ENCODE data around the gene SLC28A3.
"Not testable (repeated sequence)": the region's sequence is repeated elsewhere in the genome, so short reads cannot be mapped to it uniquely, and the experiment has no call there.

Gene SLC28A3

GRCh38 chr9:84340535-84340934, at the start of gene SLC28A3:
SLC28A3 (minus strand) TSS chr9:84340758; CDS start chr9:84340633, 125 bp downstream.
- in situ Hi-C loops (cut with HindIII; ENCODE audit: low sequenced_read_pairs), result no loop called here
- no peak for TF ChIP-seq CTCF (IDR thresholded peaks at IDR 0.05; ENCODE audit: low read depth, low read length)
- H3K4me3 ChIP-seq (ENCODE audit: low read depth, low read length), result no peak within 1 kb of the TSS

GRCh38 chr9:84390254-84390653, 49.7 kb upstream of the SLC28A3 start:
- H3K4me3 ChIP-seq (ENCODE audit: low read depth, low read length); in situ Hi-C loops (cut with HindIII; ENCODE audit: low sequenced_read_pairs); DNase-seq (ENCODE audit: low read depth, low spot score): not testable (repeated sequence)

More at GRCh38 chr9:84340535-84340934, at the start of gene SLC28A3:
- DNase-seq (ENCODE audit: low read depth, low spot score), result no peak

DNA sequence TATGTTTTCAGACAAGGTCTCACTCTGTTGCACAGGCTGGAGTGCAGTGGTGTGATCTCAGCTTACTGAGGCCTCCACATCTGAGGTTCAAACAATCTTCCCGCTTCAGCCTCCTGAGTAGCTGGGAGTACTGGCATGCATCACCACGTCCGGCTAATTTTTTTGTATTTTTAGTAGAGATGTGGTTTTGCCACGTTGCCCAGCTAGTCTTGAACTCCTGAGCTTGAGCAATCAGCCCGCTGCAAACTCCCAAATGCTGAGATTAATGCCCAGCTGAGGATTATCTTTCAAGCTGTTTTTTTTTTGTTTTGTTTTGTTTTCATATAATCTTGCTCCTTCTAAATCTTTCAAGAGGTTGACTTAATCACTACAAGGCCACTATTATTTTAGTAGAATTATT, 47.3 kb upstream of the SLC28A3 start:
- DNase-seq (ENCODE audit: low read depth, low spot score), result no peak
- no peak for TF ChIP-seq CTCF (IDR thresholded peaks at IDR 0.05; ENCODE audit: low read depth, low read length)
- in situ Hi-C loops (cut with HindIII; ENCODE audit: low sequenced_read_pairs), result no loop called here
- no peak overlapping the region for H3K4me3 ChIP-seq (ENCODE audit: low read depth, low read length)

GRCh38 chr9:84386753-84387152, 46.2 kb upstream of the SLC28A3 start:
- in situ Hi-C loops (cut with HindIII; ENCODE audit: low sequenced_read_pairs), result no loop called here
- H3K4me3 ChIP-seq (ENCODE audit: low read depth, low read length), result no peak overlapping the region
- no peak for TF ChIP-seq CTCF (IDR thresholded peaks at IDR 0.05; ENCODE audit: low read depth, low read length)
- DNase-seq (ENCODE audit: low read depth, low spot score), result no peak

- DNase-seq (ENCODE audit: low read depth, low spot score), result no peak
- no peak overlapping the region for H3K4me3 ChIP-seq (ENCODE audit: low read depth, low read length)
- TF ChIP-seq CTCF (IDR thresholded peaks at IDR 0.05; ENCODE audit: low read depth, low read length), result no peak
- in situ Hi-C loops (cut with HindIII; ENCODE audit: low sequenced_read_pairs), result no loop called here
Measured at GRCh38 chr9:84385386-84386040, 45.0 kb upstream of the SLC28A3 start.

DNA sequence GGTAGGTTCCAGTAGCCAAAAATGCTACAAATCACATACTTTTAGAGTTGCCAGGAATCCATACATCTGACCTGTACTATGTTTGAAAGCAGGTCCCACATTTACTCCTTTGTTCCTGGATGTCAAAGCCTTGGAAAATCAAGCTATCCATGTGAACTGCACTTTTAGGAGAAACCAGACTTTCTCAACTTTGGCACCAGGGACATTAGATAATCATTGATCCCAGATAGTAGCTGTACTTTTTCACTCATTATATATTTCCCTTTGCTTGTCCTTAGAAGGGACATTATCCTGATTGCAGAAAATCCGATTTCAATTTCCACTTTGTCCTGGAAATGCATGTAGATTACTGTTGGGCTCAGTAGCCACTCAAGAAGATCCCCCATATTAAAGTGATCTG, 44.1 kb upstream of the SLC28A3 start:
- in situ Hi-C loops (cut with HindIII; ENCODE audit: low sequenced_read_pairs), result no loop called here
- no peak for TF ChIP-seq CTCF (IDR thresholded peaks at IDR 0.05; ENCODE audit: low read depth, low read length)
- DNase-seq (ENCODE audit: low read depth, low spot score), result no peak
- no peak overlapping the region for H3K4me3 ChIP-seq (ENCODE audit: low read depth, low read length)

DNA sequence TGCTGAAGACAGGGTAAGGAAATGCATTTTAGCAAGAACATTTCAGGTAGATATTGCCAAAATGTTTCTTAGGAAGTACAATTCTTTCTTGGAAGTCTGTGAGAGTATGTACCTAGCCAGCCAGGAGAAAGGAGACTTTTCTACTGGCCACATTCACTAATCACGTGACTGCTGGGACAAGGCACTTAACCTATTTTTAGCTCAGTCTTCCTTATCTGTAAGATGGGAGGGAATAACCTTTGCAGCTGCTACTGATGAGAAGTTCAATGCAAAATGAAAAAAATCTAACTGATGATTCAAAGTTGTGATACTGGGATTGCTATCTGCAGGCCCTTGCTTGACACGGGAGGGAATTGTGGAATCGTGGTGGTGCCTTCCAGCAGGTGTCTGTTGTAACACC, 42.6 kb upstream of the SLC28A3 start:
- in situ Hi-C loops (cut with HindIII; ENCODE audit: low sequenced_read_pairs), result no loop called here

More for the DNA sequence above, 42.6 kb upstream of the SLC28A3 start:
- no peak for DNase-seq (ENCODE audit: low read depth, low spot score)
- H3K4me3 ChIP-seq (ENCODE audit: low read depth, low read length), result no peak overlapping the region
- no peak for TF ChIP-seq CTCF (IDR thresholded peaks at IDR 0.05; ENCODE audit: low read depth, low read length)

Data from astrocyte of the spinal cord (primary cell).